Measurements from ENCODE around the gene ADCK2.
"Not testable (repeated sequence)": the region's sequence is repeated elsewhere in the genome, so short reads cannot be mapped to it uniquely, and the experiment has no call there.

The ADCK2 gene

DNA sequence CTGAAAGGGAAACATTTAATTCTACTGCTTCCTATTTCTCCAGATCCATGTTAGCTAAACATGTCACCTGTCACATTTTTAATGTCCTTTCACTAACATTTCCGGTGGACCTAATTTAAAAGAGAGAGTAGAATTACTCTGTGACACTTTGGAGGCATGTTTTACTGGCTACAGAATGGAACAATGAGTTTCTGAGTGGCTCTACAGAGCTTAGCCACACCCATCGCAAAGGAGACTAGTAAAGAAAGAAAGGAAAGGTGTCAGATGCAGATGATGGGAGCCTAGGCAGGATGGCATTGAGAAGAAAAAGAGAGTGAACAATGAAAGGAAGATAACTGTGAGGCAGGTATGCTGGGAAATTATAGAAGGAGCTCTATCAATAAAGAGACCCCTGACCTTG lies 59.7 kb downstream of the ADCK2 start:
- DNase-seq, result no peak
- ChIA-PET CTCF (no interaction called here), POLR2A (no interaction called here)
- Histone ChIP-seq H3K27me3 (replicated peaks in 2 of 5; ENCODE audit: control insufficient read depth in 4 of 5, insufficient read depth in 5 of 5, low read length in 4 of 5) (no peaks in the 10 kb centered on the region), H3K27ac (ENCODE audit: insufficient read depth in 1 of 2, low read depth in 1 of 2, low read length in 2 of 2, poor library complexity in 1 of 2, severe bottlenecking in 2 of 2) (no peak overlapping the region), H3K9me3 (ENCODE audit: control extremely low read depth in 1 of 5, control insufficient read depth in 4 of 5, insufficient read depth in 2 of 5, low read depth in 1 of 5, low read length in 4 of 5) (peaks cover 0 to 1% (median 0%) of the 10 kb centered on the region in 5 experiments), H3K4me1 (ENCODE audit: control extremely low read depth in 1 of 4, control insufficient read depth in 4 of 4, insufficient read depth in 4 of 4, low read length in 3 of 4) (no peaks in the 10 kb centered on the region), H3K36me3 (ENCODE audit: control insufficient read depth in 4 of 4, insufficient read depth in 4 of 4, low read length in 3 of 4) (peaks cover 0 to 19% (median 11%) of the 10 kb centered on the region in 4 experiments), H3K4me3 (ENCODE audit: control insufficient read depth in 1 of 7, extremely low read depth in 1 of 7, insufficient read depth in 4 of 7, low read depth in 2 of 7, low read length in 6 of 7) (no peak overlapping the region)
- WGBS (ENCODE audit: insufficient coverage), result 92% methylated on average over 2 of the region's 2 CpGs

DNA sequence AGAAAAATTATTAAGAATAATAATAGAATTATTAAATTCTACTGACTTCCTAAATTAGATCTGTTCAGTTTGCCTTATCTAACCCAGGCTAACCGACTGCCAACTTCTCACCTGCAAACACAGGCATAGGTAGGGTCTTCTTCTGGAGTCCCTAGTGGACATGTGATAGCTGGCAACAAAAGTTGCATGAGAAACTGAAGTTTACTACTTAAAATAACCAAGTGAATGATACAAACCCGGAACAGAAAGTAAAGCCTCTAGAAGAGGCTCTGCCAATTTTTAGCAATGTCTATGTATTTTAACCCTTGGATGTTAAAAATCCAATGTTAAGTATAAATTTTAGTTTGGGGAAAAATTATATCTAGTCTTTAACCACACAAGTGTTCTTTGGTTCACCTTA lies 61.4 kb downstream of the ADCK2 start:
- POLR2A ChIA-PET, result no interaction called here
- CTCF ChIA-PET, result interaction anchor here (0.6 kb wide), 1 partner anchor 11 kb away, joined by 3 read pairs; no protein-coding TSS in a partner anchor

DNA sequence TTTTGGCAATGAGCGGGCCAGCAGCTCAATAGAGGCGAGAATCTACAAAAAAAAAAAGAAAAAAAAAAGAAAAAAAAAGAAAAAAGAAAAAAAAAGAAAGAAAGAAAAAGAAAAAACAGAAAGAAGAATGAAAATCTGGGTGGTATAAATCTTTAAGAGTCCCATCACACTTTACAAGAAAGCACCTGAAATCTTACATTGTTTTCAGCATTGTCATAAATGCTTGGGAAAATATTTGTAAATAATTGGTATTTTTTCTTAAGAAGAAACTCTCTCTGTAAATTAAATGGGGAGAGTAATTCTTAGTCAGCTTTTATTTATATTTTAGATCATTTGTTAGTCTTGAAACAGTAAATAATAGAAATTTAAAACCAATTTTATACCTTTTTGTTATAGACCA lies 62.0 kb downstream of the ADCK2 start:
- ChIA-PET CTCF (interaction anchor here (0.7 to 1.0 kb wide), 2 partner anchors 8 to 14 kb away, joined by 3 to 4 read pairs; no protein-coding TSS in a partner anchor), POLR2A (no interaction called here)
- 100% methylated on average over 2 of the region's 2 CpGs for WGBS (ENCODE audit: insufficient coverage)

More for the DNA sequence above, 61.4 kb downstream of the ADCK2 start:
- H3K36me3 ChIP-seq (ENCODE audit: control insufficient read depth in 4 of 4, insufficient read depth in 4 of 4, low read length in 3 of 4), result peaks cover 4 to 27% (median 11%) of the 10 kb centered on the region in 4 experiments
- WGBS (ENCODE audit: insufficient coverage), result no CpG with 5 or more reads among the region's 2 CpGs
- H3K4me1 ChIP-seq (ENCODE audit: control extremely low read depth in 1 of 4, control insufficient read depth in 4 of 4, insufficient read depth in 4 of 4, low read length in 3 of 4), result no peaks in the 10 kb centered on the region
- H3K9me3 ChIP-seq (ENCODE audit: control extremely low read depth in 1 of 5, control insufficient read depth in 4 of 5, insufficient read depth in 2 of 5, low read depth in 1 of 5, low read length in 4 of 5), result peaks cover 0 to 1% (median 0%) of the 10 kb centered on the region in 5 experiments
- no peaks in the 10 kb centered on the region for H3K27me3 ChIP-seq (replicated peaks in 2 of 5; ENCODE audit: control insufficient read depth in 4 of 5, insufficient read depth in 5 of 5, low read length in 4 of 5)
- H3K4me3 ChIP-seq (ENCODE audit: control insufficient read depth in 1 of 7, extremely low read depth in 1 of 7, insufficient read depth in 4 of 7, low read depth in 2 of 7, low read length in 6 of 7), result no peak overlapping the region
- DNase-seq, result no peak
- H3K27ac ChIP-seq (ENCODE audit: insufficient read depth in 1 of 2, low read depth in 1 of 2, low read length in 2 of 2, poor library complexity in 1 of 2, severe bottlenecking in 2 of 2), result no peak overlapping the region

DNA sequence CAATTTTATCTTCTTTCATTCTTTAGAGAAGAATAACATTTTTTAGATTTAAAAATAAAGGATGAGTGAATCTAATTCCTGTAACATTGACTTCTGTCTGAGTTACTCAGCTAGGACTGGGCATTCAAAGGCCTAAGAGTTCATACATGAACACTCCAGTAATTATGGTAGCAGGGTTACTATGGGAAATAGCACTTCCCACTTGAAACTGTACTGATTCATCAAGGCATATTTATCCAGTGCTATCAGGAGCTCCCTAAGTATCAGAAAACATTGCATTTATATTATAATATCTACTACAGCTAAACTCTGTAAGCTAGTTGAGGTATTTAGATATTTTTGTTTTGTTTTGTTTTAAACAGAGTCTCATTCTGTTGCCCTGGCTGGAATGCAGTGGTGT lies 65.5 kb downstream of the ADCK2 start:
- H3K27ac ChIP-seq (ENCODE audit: insufficient read depth in 1 of 2, low read depth in 1 of 2, low read length in 2 of 2, poor library complexity in 1 of 2, severe bottlenecking in 2 of 2), result no peak overlapping the region
- H3K9me3 ChIP-seq (ENCODE audit: control extremely low read depth in 1 of 5, control insufficient read depth in 4 of 5, insufficient read depth in 2 of 5, low read depth in 1 of 5, low read length in 4 of 5), result peaks cover 0 to 1% (median 0%) of the 10 kb centered on the region in 5 experiments
- ChIA-PET POLR2A (interaction anchor here (0.6 kb wide), 2 partner anchors 13 to 79 kb away, joined by 3 read pairs; no protein-coding TSS in a partner anchor), CTCF (interaction anchor here (0.9 kb wide), 2 partner anchors 14 to 17 kb away, joined by 3 read pairs; no protein-coding TSS in a partner anchor)
- peaks cover 8 to 26% (median 16%) of the 10 kb centered on the region in 4 experiments for H3K36me3 ChIP-seq (ENCODE audit: control insufficient read depth in 4 of 4, insufficient read depth in 4 of 4, low read length in 3 of 4)
- no peak for DNase-seq
- H3K27me3 ChIP-seq (replicated peaks in 2 of 5; ENCODE audit: control insufficient read depth in 4 of 5, insufficient read depth in 5 of 5, low read length in 4 of 5), result no peaks in the 10 kb centered on the region
- H3K4me1 ChIP-seq (ENCODE audit: control extremely low read depth in 1 of 4, control insufficient read depth in 4 of 4, insufficient read depth in 4 of 4, low read length in 3 of 4), result no peaks in the 10 kb centered on the region
- H3K4me3 ChIP-seq (ENCODE audit: control insufficient read depth in 1 of 7, extremely low read depth in 1 of 7, insufficient read depth in 4 of 7, low read depth in 2 of 7, low read length in 6 of 7), result no peak overlapping the region

More for the DNA sequence above, 62.0 kb downstream of the ADCK2 start:
- H3K4me3 ChIP-seq (ENCODE audit: control insufficient read depth in 1 of 7, extremely low read depth in 1 of 7, insufficient read depth in 4 of 7, low read depth in 2 of 7, low read length in 6 of 7), result no peak overlapping the region
- no peak overlapping the region for H3K27ac ChIP-seq (ENCODE audit: insufficient read depth in 1 of 2, low read depth in 1 of 2, low read length in 2 of 2, poor library complexity in 1 of 2, severe bottlenecking in 2 of 2)
- no peak for DNase-seq
- H3K9me3 ChIP-seq (ENCODE audit: control extremely low read depth in 1 of 5, control insufficient read depth in 4 of 5, insufficient read depth in 2 of 5, low read depth in 1 of 5, low read length in 4 of 5), result peaks cover 0 to 1% (median 0%) of the 10 kb centered on the region in 5 experiments
- H3K27me3 ChIP-seq (replicated peaks in 2 of 5; ENCODE audit: control insufficient read depth in 4 of 5, insufficient read depth in 5 of 5, low read length in 4 of 5), result no peaks in the 10 kb centered on the region
- peaks cover 8 to 30% (median 12%) of the 10 kb centered on the region in 4 experiments for H3K36me3 ChIP-seq (ENCODE audit: control insufficient read depth in 4 of 4, insufficient read depth in 4 of 4, low read length in 3 of 4)
- no peaks in the 10 kb centered on the region for H3K4me1 ChIP-seq (ENCODE audit: control extremely low read depth in 1 of 4, control insufficient read depth in 4 of 4, insufficient read depth in 4 of 4, low read length in 3 of 4)

DNA sequence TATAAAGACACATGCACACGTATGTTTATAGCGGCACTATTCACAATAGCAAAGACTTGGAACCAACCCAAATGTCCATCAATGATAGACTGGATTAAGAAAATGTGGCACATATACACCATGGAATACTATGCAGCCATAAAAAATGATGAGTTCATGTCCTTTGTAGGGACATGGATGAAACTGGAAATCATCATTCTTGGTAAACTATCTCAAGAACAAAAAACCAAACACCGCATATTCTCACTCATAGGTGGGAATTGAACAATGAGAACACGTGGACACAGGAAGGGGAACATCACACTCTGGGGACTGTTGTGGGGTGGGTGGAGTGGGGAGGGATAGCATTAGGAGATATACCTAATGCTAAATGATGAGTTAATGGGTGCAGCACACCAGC lies 70.5 kb downstream of the ADCK2 start:
- DNase-seq; H3K27ac ChIP-seq (ENCODE audit: insufficient read depth in 1 of 2, low read depth in 1 of 2, low read length in 2 of 2, poor library complexity in 1 of 2, severe bottlenecking in 2 of 2); H3K4me1 ChIP-seq (ENCODE audit: control extremely low read depth in 1 of 4, control insufficient read depth in 4 of 4, insufficient read depth in 4 of 4, low read length in 3 of 4); H3K9me3 ChIP-seq (ENCODE audit: control extremely low read depth in 1 of 5, control insufficient read depth in 4 of 5, insufficient read depth in 2 of 5, low read depth in 1 of 5, low read length in 4 of 5); H3K4me3 ChIP-seq (ENCODE audit: control insufficient read depth in 1 of 7, extremely low read depth in 1 of 7, insufficient read depth in 4 of 7, low read depth in 2 of 7, low read length in 6 of 7); H3K27me3 ChIP-seq (replicated peaks in 2 of 5; ENCODE audit: control insufficient read depth in 4 of 5, insufficient read depth in 5 of 5, low read length in 4 of 5); POLR2A ChIA-PET: not testable (repeated sequence)
- WGBS (ENCODE audit: insufficient coverage), result no CpG with 5 or more reads among the region's 4 CpGs
- H3K36me3 ChIP-seq (ENCODE audit: control insufficient read depth in 4 of 4, insufficient read depth in 4 of 4, low read length in 3 of 4), result peaks cover 9 to 22% (median 21%) of the 10 kb centered on the region in 4 experiments
- CTCF ChIA-PET, result interaction anchor here (3.0 kb wide), 1 partner anchor 17 kb away, joined by 10 read pairs; no protein-coding TSS in a partner anchor

DNA sequence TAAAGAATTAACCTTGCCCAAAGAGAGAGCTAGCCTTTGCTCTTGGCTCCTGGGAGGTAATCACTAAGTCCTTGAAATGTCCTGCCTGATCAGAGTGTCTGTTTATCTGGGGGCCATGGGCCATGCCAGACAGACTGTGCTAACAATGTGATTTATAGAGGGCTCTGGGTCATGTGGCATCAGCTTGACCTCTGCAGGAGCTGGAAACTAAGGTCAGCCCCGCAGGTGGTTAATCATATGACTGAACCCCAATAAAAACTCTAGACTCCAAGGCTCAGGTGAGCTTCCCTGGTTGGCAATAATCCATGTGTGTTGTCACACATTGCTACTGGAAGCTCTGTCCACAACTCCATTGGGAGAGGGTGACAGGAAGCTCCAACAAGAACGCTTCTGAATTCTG lies 71.3 kb downstream of the ADCK2 start:
- Histone ChIP-seq H3K27me3 (replicated peaks in 2 of 5; ENCODE audit: control insufficient read depth in 4 of 5, insufficient read depth in 5 of 5, low read length in 4 of 5) (no peaks in the 10 kb centered on the region), H3K36me3 (ENCODE audit: control insufficient read depth in 4 of 4, insufficient read depth in 4 of 4, low read length in 3 of 4) (peaks cover 9 to 21% (median 16%) of the 10 kb centered on the region in 4 experiments), H3K4me1 (ENCODE audit: control extremely low read depth in 1 of 4, control insufficient read depth in 4 of 4, insufficient read depth in 4 of 4, low read length in 3 of 4) (peaks cover 0 to 8% (median 4%) of the 10 kb centered on the region in 4 experiments), H3K27ac (ENCODE audit: insufficient read depth in 1 of 2, low read depth in 1 of 2, low read length in 2 of 2, poor library complexity in 1 of 2, severe bottlenecking in 2 of 2) (no peak overlapping the region), H3K4me3 (ENCODE audit: control insufficient read depth in 1 of 7, extremely low read depth in 1 of 7, insufficient read depth in 4 of 7, low read depth in 2 of 7, low read length in 6 of 7) (no peak overlapping the region), H3K9me3 (ENCODE audit: control extremely low read depth in 1 of 5, control insufficient read depth in 4 of 5, insufficient read depth in 2 of 5, low read depth in 1 of 5, low read length in 4 of 5) (no peaks in the 10 kb centered on the region)
- POLR2A ChIA-PET, result interaction anchor here (0.6 kb wide), 1 partner anchor 265 kb away, joined by 3 read pairs; the partner anchor contains the start of gene MKRN1
- CTCF ChIA-PET, result interaction anchor here (3.0 kb wide), 1 partner anchor 18 kb away, joined by 10 read pairs; no protein-coding TSS in a partner anchor
- DNase-seq, result no peak
- WGBS (ENCODE audit: insufficient coverage), result 100% methylated on average over 1 of the region's 2 CpGs

Data from common myeloid progenitor, CD34-positive (primary cell).